Measurements from ENCODE around the gene C1QL4. TPM values are rescaled to one million over a fixed set of nuclear protein-coding genes. Genes with fewer than 3 reads are reported as not detected.
"Not testable (repeated sequence)": the region's sequence is repeated elsewhere in the genome, so short reads cannot be mapped to it uniquely, and the experiment has no call there.

C1QL4 gene
- total RNA-seq, 2 donors from 2014 or later = 1.3 TPM; not detected in 1

DNA sequence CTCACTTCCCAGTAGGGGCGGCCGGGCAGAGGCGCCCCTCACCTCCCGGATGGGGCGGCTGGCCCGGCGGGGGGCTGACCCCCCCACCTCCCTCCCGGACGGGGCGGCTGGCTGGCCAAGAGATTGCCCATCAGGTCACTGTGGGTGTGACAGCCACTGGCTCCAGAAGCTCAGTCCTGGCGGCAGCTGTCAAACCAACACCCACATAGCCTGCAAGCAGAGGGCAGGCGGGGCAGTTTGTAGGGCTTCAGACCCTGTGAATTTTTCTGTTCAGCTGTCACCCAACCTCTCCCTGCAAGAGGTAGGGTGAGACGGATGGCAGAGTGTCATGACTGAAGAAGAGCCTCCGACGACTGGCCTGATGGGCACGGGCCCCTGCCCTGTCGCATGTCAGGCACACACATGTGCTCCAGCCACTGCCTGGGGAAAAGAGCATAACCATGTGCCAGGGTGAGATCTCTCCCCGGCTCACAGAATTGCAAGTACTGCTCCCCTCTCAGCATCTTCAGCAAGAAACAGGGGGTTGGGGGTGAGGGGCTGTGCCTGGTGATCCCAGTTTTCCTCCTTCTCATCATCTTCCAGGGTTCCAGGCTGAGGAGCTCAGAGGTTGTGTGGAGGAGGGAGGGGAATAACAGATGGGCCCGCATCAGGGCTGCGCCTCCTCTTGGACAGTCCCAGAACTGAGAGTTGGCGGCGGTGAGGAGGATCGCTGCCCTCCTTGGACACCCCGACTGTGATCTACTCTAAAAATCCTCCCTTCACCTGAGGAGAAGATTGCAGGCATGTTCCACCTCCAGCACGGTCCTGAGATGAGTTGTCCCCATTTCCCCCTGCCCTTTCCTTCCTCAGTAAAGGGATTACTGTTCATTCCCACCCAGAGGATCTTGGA lies 53.2 kb downstream of the C1QL4 start:
- Histone ChIP-seq H3K4me3 (no peak overlapping the region), H3K36me3 (no peaks in the 10 kb centered on the region), H3K9me3 (no peaks in the 10 kb centered on the region), H3K27ac (no peak overlapping the region), H3K27me3 (replicated peaks; ENCODE audit: insufficient read depth) (no peaks in the 10 kb centered on the region), H3K4me1 (replicated peaks) (no peaks in the 10 kb centered on the region)
- WGBS = 89% methylated on average over 19 of the region's 25 CpGs
- no peak for TF ChIP-seq CTCF (IDR thresholded peaks at IDR 0.05)
- no peak for TF ChIP-seq POLR2AphosphoS5 (IDR thresholded peaks at IDR 0.05)
- no peak for TF ChIP-seq POLR2A (IDR thresholded peaks at IDR 0.05)
- intact Hi-C loops (cut with DNase I) = no loop called here
- DNase-seq (ENCODE audit: low spot score) = no peak

DNA sequence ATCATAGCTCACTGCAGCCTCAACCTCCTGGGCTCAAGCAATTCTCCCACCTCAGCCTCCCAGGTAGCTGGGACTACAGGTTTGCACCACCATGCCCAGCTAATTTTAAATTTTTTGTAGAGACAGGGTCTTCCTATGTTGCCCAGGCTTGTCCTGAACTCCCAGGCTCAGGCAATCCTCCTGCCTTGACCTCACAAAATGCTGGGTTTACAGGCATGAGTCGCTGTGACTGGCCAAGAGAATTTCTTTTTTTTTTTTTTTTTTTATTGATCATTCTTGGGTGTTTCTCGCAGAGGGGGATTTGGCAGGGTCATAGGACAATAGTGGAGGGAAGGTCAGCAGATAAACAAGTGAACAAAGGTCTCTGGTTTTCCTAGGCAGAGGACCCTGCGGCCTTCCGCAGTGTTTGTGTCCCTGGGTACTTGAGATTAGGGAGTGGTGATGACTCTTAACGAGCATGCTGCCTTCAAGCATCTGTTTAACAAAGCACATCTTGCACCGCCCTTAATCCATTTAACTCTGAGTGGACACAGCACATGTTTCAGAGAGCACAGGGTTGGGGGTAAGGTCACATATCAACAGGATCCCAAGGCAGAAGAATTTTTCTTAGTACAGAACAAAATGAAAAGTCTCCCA lies 54.1 kb downstream of the C1QL4 start:
- H3K4me3 ChIP-seq; H3K4me1 ChIP-seq (replicated peaks); intact Hi-C loops (cut with DNase I); H3K27me3 ChIP-seq (replicated peaks; ENCODE audit: insufficient read depth); DNase-seq (ENCODE audit: low spot score); H3K36me3 ChIP-seq; H3K9me3 ChIP-seq; H3K27ac ChIP-seq: not testable (repeated sequence)
- 67% methylated on average over 3 of the region's 6 CpGs for WGBS

Other genes starting within 250 kb of the C1QL4 start
- 100 to 1,000 TPM in 1 of 2 donors, under 1 TPM in 1; 0.18 to 114 TPM for gene DHH, start 242.4 kb downstream of the C1QL4 start, total RNA-seq
- 100 to 1,000 TPM in 1 of 2 donors, 10 to 100 TPM in 1; 25.2 to 143 TPM for gene LMBR1L, start 226.3 kb downstream of the C1QL4 start, total RNA-seq
- 100 to 1,000 TPM; 292 to 922 TPM for gene TUBA1B, start 205.8 kb downstream of the C1QL4 start, total RNA-seq
- gene TUBA1A, start 148.1 kb downstream of the C1QL4 start, total RNA-seq = 100 to 1,000 TPM in 1 of 2 donors, 10 to 100 TPM in 1; 81.6 to 253 TPM
- 10 to 100 TPM; 81.9 to 85.6 TPM for gene TUBA1C, start 72.1 kb downstream of the C1QL4 start, total RNA-seq
- 10 to 100 TPM in 1 of 2 donors, 1 to 10 TPM in 1; 1.4 to 11.4 TPM for gene PRPH, start 42.0 kb downstream of the C1QL4 start, total RNA-seq
- 1 to 10 TPM in 1 of 2 donors, under 1 TPM in 1; 0.46 to 5.2 TPM for gene TROAP, start 13.9 kb downstream of the C1QL4 start, total RNA-seq
- gene DNAJC22, start 9.7 kb upstream of the C1QL4 start, total RNA-seq = 1 to 10 TPM in 1 of 2 donors, under 1 TPM in 1; 0.23 to 4.3 TPM
- 10 to 100 TPM; 30.1 to 34.2 TPM for gene SPATS2, start 30.3 kb upstream of the C1QL4 start, total RNA-seq
- gene KCNH3, start 201.8 kb upstream of the C1QL4 start, total RNA-seq = 1 to 10 TPM; 1.8 to 2.2 TPM
- gene MCRS1, start 231.0 kb upstream of the C1QL4 start, total RNA-seq = 10 to 100 TPM; 54.1 to 87.0 TPM